Embryonic facial prominence (tissue), 1 donor: ENCODE data around the gene CNTNAP2.

Experiments used
- DNase-seq: peaks from one replicate; pipeline ENCODE4 v3.0.0-alpha.2; 2016; ENCODE audit errors: extremely low spot score

CNTNAP2 gene

GRCh38 chr7:146417176-146417575 is 300.6 kb downstream of the CNTNAP2 start:
- no peak for DNase-seq

- no peak for DNase-seq
Measured at GRCh38 chr7:146423446-146423845, 306.8 kb downstream of the CNTNAP2 start.

GRCh38 chr7:146424084-146424483 is 307.5 kb downstream of the CNTNAP2 start:
- no peak for DNase-seq

- no peak for DNase-seq
Measured at GRCh38 chr7:146433501-146433900, 316.9 kb downstream of the CNTNAP2 start.

- DNase-seq: no peak
Measured at GRCh38 chr7:146443102-146443501, 326.5 kb downstream of the CNTNAP2 start.

GRCh38 chr7:146449625-146450024 is 333.0 kb downstream of the CNTNAP2 start:
- no peak for DNase-seq

GRCh38 chr7:146455091-146455655 is 338.6 kb downstream of the CNTNAP2 start:
- DNase-seq: peak; percentile 17

- no peak for DNase-seq
Measured at GRCh38 chr7:146479040-146479439, 362.4 kb downstream of the CNTNAP2 start.

GRCh38 chr7:146486519-146486918 is 369.9 kb downstream of the CNTNAP2 start:
- no peak for DNase-seq

- no peak for DNase-seq
Measured at GRCh38 chr7:146492017-146492416, 375.4 kb downstream of the CNTNAP2 start.

- no peak for DNase-seq
Measured at GRCh38 chr7:146494952-146495596, 378.5 kb downstream of the CNTNAP2 start.

- no peak for DNase-seq
Measured at GRCh38 chr7:146496657-146497056, 380.1 kb downstream of the CNTNAP2 start.

GRCh38 chr7:146499970-146500369 is 383.4 kb downstream of the CNTNAP2 start:
- no peak for DNase-seq

- no peak for DNase-seq
Measured at GRCh38 chr7:146503844-146504243, 387.2 kb downstream of the CNTNAP2 start.

GRCh38 chr7:146510088-146510680 is 393.6 kb downstream of the CNTNAP2 start:
- DNase-seq: no peak

GRCh38 chr7:146514304-146514703 is 397.7 kb downstream of the CNTNAP2 start:
- DNase-seq: no peak

GRCh38 chr7:146528581-146528980 is 412.0 kb downstream of the CNTNAP2 start:
- no peak for DNase-seq

- no peak for DNase-seq
Measured at GRCh38 chr7:146539836-146540235, 423.2 kb downstream of the CNTNAP2 start.

GRCh38 chr7:146542101-146542500 is 425.5 kb downstream of the CNTNAP2 start:
- no peak for DNase-seq

- DNase-seq: no peak
Measured at GRCh38 chr7:146544748-146545147, 428.1 kb downstream of the CNTNAP2 start.

GRCh38 chr7:146548816-146549215 is 432.2 kb downstream of the CNTNAP2 start:
- no peak for DNase-seq

GRCh38 chr7:146554556-146554955 is 438.0 kb downstream of the CNTNAP2 start:
- no peak for DNase-seq

- DNase-seq: no peak
Measured at GRCh38 chr7:146557971-146558469, 441.4 kb downstream of the CNTNAP2 start.
